ENCODE measurements around the gene VPS33B.
"Not testable (repeated sequence)": the region's sequence is repeated elsewhere in the genome, so short reads cannot be mapped to it uniquely, and the experiment has no call there.

VPS33B gene

DNA sequence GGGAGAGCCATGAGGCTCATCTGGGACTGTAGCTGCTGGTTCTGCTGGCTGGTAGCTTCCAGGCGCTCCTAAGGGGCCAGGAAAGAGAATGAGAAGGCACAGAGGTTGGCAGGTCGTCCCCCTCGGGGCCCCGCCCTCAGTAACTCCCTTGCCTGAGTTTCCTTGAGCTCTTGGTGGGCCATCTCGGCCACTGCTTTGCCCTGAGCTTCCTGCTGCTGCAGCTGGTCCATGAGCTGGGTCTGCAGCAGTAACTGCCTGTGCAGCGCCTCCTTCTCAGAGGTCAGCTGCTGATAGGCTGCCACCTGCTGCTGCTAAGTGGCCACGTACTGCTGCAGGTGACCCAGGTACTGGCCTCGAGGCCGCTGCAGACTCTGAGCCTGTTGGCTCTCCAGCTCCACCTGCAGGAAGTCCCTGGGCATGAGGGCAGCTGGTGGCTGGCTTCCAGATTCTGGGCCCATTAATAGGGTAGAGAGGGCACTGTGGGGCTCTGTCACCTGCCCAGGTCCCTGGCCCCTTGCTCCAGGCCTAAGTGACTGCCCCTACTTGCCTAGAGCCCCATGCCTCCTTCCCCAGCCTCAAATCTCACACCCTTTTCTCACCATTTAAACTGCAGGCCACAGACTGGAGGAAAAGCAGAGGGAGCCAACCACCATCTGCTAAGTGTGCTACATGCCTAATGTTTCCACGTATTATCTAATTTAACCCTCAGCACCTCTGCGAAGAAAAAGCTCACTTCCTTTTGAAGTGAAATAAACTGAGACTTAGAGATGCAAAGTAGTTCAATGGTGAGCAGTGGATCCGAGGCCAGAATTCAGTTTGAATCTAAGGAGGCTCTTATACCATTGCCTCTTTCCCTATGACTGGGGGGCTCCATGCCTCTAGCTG lies 10.8 kb upstream of the VPS33B start:
- peak; percentile 15 to 38 for DNase-seq (ENCODE audit: low read depth in 2 of 2)

DNA sequence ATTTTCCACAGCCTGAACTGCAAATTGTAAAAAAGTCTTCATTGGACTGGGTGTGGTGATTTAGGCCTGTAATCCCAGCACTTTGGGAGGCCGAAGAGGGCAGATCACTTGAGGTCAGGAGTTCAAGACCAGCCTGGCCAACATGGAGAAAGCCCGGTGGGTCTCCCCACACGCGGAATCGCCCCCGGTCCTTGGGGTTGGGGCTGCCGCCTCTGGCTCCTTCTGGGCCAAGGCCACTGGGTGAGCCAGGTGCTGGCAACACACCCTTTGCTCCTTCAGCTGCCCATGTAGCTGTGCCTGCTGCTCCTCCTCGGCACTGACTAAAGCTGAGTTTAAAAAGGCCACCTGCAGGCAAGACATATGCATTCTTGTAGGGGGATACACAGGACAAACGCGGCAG lies 9.4 kb upstream of the VPS33B start:
- no peak for DNase-seq (ENCODE audit: low read depth in 2 of 2)

DNA sequence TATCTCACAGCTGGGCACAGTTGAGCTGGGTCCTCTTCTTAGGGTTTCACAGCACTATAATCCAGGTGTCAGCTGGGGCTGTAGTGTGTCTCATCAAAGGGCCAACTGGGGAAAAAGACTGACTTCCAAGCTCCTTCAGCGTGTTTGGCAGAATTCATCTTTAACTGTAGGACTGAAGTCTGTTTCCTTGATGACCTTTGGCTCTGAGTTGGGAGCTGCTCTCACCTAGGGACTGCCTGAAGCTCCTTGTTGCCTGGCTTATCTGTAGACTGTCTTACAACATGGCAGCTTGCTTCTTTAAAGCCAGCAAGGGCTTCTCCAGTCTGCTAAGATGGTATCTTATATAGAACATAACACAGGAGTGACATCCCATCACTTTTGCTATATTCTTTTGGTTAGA lies 5.3 kb upstream of the VPS33B start:
- DNase-seq (ENCODE audit: low read depth in 2 of 2), result no peak

DNA sequence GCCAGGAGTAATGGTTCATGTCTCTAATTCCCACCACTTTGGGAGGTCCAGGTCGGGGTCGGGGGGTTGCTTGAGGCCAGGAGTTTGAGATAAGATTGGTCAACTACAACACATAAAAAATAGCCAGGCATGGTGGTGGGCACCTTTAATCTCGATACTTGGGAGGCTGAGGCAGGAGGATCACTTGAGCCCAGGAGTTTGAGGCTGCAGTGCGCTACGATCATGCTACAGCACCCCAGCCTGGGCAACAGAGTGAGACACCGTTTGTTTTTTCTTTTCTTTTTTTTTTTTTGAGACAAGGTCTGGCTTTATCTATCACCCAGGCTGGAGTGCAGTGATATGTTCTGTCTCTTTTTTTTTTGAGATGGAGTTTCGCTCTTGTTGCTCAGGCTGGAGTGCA lies 1.3 kb upstream of the VPS33B start:
- no peak for DNase-seq (ENCODE audit: low read depth in 2 of 2)

DNA sequence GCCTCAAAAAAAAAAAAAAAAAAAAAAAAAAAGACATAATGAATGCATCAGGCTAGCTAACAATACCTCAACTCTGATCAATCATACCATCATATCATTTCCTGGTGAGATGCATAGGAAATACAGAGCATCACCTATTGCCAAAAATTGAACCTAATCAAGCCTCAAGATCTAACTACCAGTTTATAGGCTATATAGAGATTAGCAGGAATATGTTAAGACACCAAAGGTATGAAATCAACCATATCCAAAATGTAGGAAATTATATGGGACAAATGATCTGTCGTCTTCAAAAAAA lies 387 bp upstream of the VPS33B start:
- no peak for DNase-seq (ENCODE audit: low read depth in 2 of 2)

DNA sequence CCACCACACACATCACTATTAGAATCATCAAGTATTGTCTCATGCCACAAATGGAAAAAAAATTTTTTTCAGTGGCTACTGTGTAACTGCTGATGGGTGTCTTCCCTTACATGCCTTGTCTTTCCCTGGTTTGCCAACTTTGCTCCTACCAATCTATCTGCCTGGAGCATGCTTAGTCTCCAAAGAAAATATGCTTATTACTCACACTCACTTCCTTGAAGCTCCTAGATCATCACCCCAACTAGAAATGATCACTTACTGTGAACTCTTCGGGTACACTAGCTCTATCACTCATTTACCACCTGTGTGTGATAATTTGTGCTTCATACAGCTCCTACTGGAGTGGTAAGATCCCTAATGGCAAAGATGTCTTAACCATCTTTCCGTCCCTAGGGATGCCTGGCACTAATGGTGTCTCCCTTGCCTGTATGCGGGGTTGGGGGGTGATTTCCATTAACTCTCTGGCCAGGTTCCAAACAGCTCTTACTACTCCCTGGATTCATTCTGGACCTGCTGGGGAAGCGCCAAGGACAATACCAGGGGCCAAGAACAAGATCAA lies 799 bp downstream of the VPS33B start:
- no peak for DNase-seq (ENCODE audit: low read depth in 2 of 2)

DNA sequence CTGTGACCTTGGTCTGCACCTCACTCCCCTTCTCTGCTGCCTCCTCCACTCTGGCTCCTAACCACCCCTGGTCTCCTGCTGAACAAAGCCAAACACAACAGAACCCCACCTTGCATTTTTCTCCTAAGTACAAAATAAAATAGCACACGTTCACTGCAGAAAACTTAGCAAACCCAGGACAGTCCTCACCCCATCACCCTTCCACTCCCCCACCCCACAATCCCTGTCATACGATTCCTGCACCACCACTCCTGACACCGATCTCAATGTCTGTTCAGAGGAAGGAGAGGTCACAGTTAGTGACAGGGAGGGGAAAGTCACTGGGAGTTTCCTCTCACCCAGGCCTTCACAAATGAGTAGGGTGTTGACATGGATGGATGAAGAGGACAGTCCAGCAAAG lies 4.2 kb downstream of the VPS33B start:
- no peak for DNase-seq (ENCODE audit: low read depth in 2 of 2)

DNA sequence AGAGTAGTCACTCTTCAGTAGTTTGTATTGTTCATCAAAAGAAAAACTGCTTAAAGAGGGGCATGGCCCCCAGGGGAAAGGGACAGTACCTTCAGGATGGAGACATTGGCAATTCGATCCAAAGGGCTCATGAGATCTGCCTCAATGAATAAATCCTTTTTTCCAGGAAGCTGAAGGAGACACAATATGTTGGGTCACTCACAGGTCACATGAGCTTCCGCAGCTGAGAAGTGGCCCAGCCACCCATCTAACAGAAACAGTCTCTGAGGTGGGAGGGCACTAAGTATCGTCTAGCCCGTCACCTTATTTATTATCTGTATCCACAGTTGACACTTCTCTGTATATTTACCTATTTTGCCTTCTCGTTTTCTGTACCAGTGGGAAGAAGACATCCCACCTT lies 4.7 kb downstream of the VPS33B start:
- no peak for DNase-seq (ENCODE audit: low read depth in 2 of 2)

DNA sequence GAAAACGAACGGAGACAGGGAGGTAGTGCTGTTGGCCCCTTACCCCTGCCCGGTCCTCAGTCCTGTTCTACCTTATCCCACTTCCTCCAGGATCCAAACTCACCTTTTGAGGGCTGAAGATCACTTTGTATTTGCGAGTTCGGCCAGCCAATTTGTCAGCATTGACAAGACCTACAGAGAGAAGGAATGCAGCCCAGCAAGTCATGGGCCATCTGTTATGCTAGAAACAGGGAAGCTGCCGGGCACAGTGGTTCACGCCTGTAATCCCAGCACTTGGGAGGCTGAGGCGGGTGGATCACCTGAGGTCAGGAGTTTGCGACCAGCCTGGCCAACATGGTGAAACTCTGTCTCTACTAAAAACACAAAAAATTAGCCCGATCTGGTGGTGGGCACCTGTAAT lies 8.7 kb downstream of the VPS33B start:
- not testable (repeated sequence) for DNase-seq (ENCODE audit: low read depth in 2 of 2)

DNA sequence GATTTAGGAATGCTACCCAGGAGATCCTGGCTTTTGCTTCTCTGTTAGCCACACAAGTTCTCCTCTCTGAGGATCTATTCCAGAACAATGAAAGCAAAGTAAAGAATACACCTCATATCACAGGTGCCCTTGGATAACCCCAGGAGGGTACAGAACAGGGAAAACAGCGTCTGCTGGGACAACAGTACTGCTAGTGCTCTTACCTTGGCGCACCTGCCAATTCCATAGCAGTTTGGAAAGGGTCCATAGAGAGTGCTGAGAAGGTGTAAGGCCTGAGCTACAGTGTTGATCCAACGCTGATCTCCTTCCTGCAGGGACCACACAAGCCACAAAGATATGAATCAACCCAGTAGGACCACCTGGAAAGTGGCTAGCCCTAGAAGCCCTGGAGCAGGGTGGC lies 15.1 kb downstream of the VPS33B start:
- no peak for DNase-seq (ENCODE audit: low read depth in 2 of 2)

DNA sequence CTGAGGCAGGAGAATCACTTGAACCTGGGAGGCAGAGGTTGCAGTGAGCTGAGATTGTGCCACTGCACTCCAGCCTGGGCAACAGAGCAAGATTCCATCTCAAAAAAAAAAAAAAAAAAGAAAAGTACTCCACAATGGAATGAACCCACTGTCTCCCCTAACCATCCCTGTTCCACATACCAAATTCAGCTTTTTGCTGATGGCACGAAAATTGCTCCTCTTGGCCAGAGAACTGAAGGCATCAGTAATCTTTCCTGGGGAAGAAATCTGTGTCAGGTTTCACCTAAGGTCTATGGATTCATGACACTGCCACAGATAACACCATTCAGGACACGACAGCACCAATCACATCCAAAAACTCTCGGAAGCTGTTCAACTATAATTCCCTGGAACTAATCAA lies 21.2 kb downstream of the VPS33B start:
- no peak for DNase-seq (ENCODE audit: low read depth in 2 of 2)

DNA sequence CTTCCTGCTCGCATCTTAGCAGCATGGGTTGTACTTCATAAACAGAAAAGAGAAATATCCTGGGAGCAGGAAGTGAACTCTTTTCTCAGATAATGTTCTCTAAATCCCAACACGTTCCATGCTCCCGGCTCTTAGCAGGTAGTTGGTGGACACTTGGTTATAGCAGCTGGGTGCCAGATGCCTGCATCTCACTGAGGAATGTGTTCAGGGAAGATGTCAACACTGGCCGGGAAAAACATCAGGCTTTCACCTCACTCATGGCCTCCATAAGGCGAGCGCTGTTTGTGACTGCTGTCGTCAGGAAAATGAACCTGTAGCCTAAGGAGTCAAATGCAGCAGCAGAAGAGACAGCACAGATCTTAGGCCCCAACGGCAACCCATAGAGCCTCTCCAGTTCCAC lies 23.7 kb downstream of the VPS33B start:
- no peak for DNase-seq (ENCODE audit: low read depth in 2 of 2)

DNA sequence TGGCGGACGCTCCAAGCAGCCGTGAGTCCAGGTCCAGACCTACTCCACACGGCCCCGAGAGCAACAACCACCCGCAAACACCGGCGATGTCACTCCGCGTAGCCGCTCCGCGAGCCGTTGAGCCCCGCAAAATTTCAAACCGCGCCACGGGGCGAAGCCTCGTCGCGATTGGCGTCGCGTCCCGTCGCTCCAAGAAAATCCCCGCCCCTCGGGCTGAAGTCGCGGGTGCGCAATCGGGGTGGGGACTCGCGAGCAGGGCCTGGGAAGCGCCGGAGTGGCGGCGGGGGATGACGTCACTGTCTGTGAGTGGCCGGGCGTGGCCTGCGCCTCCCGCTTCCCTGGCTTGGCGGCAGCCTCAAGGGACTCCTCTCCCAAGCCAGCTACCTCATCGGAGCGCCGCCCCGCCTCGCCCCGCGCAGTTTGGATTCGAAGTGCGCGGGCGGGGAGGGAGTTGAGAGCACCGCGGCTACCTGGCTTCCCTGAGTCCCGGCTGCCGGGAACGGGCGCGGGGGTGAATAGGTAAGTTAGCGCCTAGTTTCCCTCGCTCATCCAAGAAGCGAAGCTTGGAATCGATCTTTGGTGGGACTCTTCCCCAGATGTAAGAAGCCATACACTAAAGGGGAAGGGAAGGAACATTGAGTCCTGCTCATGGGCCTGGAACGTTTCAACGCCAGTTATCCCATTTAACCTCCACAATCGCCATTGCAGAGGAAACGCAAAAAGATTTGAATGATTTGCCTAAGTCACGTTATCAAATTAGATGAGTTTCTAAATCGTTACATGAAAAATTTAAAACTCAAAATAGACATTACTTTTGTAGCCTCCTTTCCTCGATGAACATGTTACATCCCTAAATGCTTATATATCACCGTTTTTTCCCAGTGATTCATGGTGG lies 27.7 kb downstream of the VPS33B start, which contains the start of gene PRC1:
Gene PRC1, minus strand, starts transcription at position 119 of the 895 bp plus-strand sequence. Its CDS starts 118 bp downstream, at position 1.
- peak; percentile 96 to 98 for DNase-seq (ENCODE audit: low read depth in 2 of 2)

DNA sequence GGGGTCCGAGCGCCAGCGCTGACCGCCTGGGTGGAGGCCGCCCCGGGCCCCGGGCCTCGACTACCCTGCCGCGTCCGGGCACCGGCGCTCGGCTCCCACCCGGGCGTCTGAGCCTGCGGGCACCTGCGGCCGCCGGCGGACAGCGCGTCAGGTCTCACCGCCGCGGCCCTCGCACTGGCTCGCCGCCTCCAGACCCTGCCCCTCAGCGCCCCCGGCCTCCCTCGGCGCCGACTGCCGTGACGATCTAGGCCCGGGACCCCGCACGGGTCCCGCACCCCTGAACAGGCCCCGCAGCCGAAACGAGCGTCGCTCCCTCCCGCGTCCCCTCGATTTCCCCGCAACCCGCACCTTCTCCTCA lies 28.4 kb downstream of the VPS33B start:
- DNase-seq (ENCODE audit: low read depth in 2 of 2), result peak in 1 of 2 donors; percentile 2

DNA sequence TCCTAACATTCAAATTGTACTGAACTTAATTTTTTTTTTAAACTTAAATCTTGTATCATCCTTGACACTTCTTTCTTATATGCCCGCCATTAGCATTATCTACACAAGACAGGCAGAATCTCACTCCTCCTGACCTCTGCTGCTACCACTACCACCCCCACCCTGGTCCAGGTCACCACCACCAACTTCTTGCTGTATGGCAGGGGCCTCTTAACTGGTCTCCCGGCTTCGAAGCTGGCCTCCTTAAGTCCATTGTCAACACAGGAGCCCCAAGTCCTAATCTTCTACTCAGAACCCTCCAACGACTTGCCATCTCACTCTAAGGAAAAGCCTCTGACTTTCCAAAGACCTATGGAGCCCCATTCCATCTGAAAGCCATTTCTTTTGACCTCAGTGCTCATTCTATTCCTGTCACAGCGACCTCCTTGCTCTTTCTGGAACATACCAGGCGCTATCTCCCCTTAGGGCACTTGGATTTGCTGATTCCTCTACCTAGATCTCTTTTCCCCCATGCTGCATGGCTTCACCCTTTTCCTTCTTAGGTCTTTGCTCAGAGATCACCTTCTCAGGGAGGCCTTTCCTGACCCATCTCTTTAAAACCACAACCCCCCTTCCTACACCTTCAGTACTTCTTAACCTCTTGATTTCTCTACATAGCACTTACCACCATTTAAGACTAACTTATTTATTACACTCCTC lies 30.7 kb downstream of the VPS33B start:
- no peak for DNase-seq (ENCODE audit: low read depth in 2 of 2)

DNA sequence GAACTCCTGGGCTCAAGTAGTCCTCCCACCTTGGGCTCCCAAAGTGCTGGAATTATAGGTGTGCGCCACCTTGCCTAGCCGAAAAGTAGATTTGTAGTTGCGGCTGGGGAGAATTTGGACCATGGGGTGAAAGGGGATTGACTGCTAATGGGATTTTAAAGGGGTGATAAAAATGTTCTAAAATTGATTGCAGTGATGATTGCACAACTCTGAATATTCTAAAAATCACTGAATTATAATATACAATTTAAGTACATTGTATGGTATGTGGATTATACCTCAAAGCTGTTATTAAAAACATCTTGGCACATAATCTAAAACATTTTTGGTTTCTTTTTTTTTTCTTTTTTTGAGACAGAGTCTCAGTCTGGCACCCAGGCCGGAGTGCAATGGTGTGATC lies 31.9 kb downstream of the VPS33B start:
- DNase-seq (ENCODE audit: low read depth in 2 of 2), result no peak

DNA sequence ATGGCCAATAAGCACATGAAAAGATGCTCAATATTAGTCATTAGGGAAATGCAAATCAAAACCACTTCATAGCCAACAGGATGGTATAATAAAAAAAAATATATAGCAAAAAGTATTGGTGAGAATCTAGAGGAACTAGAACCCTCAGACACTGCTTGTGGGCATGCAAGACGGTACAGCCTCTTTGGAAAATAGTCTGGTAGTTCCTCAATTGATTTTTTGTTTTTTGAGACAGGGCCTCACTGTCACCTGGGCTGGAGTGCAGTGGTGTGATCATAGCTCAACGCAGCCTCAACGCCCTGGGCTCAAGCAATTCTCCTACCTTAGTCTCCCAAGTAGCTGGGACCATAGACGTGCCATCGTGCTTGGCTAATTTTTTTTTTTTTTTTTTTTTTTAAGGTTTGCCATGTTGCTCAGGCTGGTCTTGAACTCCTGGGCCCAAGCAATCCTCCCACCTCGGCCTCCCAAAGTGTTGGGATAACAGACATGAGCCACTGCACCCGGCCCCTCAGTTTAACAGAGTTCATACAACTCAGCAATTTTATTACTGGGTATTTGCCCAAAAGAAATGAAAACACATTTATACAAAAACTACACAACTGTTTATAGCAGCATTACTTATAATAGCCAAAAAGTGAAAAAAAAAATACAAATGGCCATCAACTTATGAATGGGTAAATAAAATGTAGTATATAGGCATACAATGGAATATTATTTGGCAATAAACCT lies 33.2 kb downstream of the VPS33B start:
- DNase-seq (ENCODE audit: low read depth in 2 of 2), result no peak

DNA sequence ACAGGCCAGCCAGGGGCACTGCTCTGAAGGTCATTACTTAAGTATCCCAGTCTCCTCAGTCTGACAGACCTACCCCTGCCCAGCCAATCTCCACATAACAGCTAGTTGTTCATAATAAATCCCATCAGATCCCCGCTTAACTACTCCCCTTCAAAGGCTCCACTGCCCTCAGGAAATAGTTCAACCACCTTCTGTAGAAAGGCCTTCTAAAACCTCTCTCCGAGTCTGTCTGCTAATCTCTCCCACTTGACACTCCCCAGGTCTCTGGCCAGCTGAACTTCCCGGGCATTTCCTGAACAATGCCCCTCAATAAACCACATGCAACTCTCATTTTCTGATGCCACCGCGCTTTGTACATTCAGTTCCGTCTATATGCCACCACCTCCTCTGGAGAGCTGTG lies 34.1 kb downstream of the VPS33B start:
- DNase-seq (ENCODE audit: low read depth in 2 of 2), result no peak

DNA sequence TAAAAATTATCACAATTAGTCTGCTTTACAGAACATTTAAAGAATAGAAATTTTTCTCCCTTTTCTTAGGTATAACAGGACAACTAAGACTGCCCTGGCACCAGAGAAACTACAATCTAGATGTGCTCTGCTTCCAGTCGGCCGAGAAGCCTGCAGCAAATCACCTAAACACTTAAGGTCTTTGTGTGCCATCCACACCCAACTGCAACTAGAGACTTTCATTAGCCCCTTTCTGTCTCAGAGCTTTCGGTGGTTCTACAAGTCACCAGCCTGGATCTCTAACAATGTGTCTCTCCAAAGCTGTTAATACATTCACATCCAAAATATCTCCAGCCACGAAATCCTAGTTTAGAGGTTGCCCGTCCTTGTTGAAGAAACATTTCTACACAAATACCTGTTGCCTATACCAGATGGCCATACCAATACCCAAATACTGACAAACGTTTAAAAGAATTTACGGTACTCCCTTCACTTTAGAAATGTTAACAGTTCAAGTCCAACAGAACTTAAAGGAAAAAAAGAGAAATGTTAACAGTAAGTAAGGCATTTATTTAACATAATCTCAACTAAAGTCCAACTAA lies 34.7 kb downstream of the VPS33B start:
- no peak for DNase-seq (ENCODE audit: low read depth in 2 of 2)

DNA sequence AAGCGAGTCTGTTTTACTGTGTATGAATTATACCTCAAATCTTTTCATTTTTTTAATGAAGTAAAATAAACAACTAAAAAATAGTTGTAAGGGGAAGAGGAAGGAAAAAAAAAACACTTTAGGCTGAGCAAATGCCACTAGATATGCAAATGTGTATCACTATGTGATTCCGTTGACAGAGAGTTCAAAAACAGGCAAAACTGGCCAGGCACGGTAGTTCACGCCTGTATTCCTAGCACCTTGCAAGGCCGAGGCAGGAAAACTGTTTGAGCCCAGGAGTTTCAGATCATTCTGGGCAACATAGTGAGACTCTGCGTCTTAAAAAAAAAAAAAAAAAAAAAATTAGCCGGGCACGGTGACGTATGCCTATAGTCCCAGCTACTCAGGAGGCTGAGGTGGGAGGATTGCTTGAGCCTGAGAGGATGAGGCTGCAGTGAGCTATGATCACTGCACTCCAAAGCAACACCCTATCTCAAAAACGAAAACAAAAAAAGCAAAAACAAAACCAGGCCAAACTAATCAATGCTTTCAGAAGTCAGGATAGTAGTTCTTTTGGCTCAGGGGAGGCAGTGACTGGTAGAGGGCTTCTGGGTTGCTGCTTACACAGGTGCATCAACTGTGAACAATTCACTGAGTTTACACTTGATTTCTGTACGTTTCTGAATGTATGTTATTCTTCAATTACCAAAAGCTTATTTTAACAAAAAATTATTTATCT lies 35.4 kb downstream of the VPS33B start:
- no peak for DNase-seq (ENCODE audit: low read depth in 2 of 2)
